Forelimb muscle (tissue), 1 donor: Measurements from ENCODE around the gene IPO8. TPM values are rescaled to one million over a fixed set of nuclear protein-coding genes. Genes with fewer than 3 reads are reported as not detected.

Experiments used
- DNase-seq: peaks from one replicate; pipeline ENCODE4 v3.0.0-alpha.2; 2013; ENCODE audit warnings: low read depth
- polyA plus RNA-seq: library from polyadenylated mRNA; unstranded; fragments of 120-200 nt; gene quantifications from one replicate; pipeline ENCODE4 v1.2.1, GENCODE V29; 2013; ENCODE audit not compliant: insufficient read length

IPO8 gene
- 32.0 TPM for polyA plus RNA-seq

DNA sequence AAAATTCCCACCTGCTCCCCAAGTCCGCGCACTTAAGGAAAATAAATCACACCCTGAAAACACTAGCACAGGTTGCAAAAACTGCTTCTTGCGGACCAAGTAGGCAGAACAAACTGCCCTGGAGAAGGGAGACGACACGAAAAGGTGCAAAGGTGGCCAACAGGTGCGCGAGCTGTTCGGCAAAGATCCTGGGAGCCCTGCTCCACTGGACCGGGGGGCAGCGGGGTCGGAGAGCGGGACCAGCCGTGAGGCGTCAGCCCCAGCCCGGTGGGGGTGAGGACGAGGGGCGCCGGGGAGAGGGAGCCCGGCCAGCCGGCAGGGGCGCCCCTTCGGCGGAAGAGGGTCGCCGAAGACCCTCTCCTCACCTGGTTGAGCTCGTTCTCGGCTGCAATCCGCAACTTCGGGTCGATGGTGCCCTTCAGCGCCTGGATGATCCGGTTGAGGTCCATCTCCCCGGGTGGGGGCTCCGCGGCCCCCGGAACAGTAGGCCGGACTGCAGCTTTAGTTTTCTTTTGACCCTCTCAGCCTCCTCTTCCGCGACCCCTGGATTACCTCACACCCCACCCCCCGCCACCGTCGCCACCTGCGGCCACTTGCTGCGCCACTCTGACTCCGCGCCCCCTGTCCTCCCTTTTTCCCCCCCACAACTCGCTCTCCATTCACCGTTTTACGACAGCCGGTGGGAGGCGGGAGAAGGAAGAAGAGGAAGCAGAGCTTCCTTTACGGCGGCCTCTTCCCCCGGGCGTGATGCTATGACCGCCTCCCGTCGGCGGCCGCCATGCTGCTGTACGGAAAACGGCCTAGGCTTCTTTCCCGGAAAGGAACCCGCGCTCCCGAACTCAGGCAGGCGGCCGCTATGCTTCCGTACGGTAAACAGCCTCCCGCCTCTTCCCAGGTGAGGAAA is at the start of gene IPO8:
IPO8 (minus strand) TSS at position 671 of the 904 bp plus-strand sequence; CDS start at position 449, 222 bp downstream.
- DNase-seq, result peak; percentile 84

DNA sequence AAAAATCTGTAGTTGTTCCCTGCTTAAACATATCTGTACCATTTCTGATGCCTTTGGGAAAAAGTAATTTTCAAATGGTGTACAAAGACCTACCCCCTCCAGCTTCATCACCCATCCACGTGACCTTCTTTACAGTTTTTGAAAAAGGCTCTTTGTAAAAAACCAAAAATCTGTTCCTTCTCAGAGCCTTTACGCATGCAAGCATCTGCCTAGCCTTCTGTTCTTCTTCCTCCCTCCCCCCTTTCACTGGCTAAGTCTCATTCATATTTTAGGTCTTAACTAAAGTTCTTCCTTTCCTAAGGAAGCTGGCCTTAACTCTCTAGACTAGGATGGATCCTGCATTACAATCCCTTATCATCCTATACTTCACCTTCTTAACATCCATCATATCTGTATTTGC is 48.7 kb upstream of the IPO8 start:
- no peak for DNase-seq

DNA sequence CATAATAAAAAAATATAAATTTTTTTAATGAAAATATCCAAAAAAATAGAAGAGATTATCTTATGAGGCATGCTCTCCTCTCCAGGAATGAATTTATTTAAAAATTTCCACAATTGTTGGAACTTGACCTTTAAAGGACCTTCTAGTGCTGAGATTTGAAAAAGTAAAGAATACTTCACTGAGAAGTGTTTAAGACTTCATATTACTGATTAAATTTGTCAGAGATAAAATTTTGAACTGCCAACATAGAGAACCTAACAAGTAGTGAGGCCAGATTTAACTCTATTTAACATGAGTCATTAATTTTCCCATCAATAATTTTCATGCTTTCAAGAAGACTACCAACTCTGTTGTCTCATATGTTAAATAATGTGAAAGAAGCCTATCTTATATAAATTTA is 44.6 kb upstream of the IPO8 start:
- no peak for DNase-seq

DNA sequence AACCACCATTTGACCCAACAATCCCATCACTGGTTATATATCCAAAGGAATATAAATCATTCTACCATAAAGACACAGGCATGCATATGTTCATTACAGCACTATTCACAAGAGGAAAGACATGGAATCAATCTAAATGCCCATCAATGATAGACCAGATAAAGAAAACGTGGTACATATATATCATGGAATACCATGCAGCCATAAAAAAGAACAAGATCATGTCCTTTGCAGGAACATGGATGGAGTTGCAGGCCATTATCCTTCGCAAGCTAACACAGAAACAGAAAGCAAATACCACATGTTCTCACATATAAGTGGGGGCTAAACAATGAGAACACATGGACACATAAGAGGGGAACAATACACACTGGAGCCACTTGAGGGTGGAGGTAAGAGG is 43.4 kb upstream of the IPO8 start:
- DNase-seq, result no peak

DNA sequence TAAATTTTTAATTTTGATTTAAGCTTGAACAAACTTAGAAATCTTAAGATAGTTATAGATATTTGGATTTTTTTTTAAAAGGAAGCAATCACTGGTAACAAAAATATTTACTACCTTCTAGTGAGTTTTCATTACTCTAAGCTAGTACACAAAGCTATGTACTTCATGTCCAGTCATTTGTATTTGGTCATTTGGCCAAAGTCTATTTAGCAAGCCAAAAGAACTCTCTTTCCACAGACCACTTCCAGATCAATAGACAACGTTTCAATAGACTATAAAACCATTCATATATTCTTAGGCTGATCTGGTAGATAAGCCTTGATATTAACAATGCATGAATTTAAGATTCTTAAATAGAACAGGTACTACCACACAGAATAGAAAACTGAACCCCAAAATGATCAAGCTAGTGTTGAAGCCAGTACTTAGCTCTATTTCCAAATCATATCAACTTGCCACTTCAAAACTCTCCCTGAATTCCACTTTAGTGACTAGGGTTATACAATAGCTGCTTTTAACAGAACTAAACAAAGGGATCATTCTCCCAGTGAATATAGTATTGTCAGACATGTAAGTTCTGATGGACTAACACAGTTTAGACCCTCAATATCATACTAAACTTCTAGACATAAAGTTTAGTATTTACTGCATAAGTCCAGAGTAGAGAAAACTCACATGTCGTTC is 37.4 kb upstream of the IPO8 start:
- no peak for DNase-seq

DNA sequence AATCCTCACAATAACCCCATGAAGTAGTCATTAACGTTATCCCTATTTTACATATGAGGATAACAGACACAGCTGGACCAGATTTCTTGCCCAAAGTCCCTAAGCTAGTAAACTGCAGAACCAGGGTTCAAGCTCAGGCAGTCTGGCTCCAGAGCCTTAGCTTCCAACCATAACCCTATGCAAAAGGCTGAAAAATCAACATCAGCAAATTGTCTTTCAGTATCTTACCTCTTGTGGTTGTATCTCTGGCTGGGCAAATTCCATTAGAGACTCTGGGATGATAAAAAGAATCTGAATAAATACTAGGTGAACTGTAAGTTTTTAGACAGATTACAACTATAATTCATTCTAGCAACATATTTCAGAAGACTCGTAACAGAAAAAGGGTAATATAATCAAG is 34.3 kb upstream of the IPO8 start:
- DNase-seq, result no peak

DNA sequence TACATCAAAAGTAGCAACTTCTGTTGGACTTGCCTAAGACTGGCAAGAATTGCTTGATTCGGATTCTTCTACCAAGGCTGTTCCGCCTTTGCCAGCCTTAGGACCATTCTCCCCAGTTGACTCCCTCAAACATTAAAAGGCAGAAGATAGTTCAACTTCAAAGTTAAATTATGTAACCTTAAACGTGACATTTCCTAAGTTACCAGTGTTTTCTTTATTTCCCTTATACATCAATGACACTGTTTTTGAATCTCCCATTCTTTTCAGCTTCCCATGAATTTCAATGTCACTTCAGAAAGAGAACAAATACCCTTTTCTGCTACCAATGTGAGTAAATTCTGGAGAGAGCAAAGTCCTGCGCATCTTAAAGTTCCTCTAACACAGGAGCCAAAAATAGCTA is 33.9 kb upstream of the IPO8 start:
- no peak for DNase-seq

GRCh38 chr12:30726647-30727046 is 31.0 kb upstream of the IPO8 start:
- DNase-seq, result no peak

- DNase-seq, result no peak
These were observed 30.1 kb upstream of the IPO8 start for GRCh38 chr12:30725739-30726138.

- DNase-seq, result no peak
These were observed 23.4 kb upstream of the IPO8 start for GRCh38 chr12:30719060-30719459.

DNA sequence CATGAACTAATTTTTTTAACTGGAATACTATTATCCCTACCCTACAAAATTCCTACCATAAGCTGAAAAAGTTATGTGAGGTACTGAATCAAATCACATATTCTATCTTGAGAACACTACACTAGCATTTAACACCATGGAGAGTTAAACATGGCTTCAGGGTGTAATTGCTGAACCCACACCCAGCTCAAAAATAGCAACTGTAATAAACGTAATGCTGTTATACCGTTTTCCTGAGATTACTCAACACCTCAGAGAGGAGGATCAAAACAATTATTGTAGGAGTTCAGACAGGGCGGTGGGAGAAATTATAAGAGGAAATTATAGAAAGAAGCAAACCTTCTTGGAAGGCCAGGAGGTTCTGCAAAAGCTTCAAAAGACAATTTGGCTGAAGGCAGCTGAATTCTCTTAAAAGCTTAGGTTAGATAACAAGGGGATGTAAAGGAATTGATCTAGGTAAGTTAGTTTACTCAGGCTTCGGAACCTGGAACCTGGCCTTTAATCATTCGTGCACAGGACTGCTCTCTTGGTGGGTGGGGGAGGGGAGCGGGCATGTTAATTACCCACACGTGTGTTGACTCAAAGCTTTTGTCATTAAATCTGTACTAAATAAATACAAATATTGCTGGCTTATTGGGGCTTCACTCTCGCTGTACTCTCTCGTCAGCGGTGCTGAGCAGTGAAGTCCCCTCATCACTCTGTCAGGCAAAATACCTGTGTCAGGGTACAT is 12.1 kb upstream of the IPO8 start:
- no peak for DNase-seq

DNA sequence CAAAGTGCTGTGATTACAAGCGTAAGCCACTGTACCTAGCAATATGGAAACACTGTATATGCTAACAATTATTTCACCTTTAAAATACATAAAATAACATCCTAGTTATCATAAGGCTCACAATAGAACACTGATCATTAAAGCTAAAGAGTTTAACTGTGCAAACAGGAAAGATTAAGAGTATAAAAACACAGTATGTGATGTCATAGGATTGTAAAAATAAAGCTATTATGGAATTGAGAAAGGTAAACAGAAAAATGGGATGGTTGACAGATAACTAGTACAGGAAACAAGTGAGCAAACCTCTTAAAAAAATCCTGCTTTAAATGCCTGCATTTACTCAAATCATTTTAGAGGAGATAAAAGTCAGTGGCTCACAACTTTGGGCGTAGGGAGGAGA is 10.8 kb upstream of the IPO8 start:
- no peak for DNase-seq

- no peak for DNase-seq
These were observed 5.4 kb upstream of the IPO8 start for GRCh38 chr12:30701056-30701455.

GRCh38 chr12:30700216-30700900 is 4.7 kb upstream of the IPO8 start:
- no peak for DNase-seq

DNA sequence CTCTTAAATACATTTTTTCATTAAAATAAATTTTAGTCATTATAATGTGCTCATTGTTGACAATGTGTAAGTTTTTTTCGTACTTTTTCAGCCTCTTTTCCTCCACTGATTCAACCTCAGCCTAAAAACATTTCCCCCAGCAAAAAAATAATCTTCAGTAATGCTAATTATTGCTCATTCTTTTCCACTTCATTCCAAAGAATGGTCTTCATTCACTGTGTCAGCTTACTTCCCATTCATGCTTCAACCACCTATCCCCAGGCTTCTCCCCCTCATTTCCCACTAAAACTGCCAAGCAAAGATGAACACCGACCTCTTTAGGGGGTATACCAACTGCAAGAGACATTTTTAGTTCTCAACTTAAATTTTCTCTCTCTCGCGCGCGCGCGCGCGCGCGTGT is 2.7 kb upstream of the IPO8 start:
- no peak for DNase-seq

DNA sequence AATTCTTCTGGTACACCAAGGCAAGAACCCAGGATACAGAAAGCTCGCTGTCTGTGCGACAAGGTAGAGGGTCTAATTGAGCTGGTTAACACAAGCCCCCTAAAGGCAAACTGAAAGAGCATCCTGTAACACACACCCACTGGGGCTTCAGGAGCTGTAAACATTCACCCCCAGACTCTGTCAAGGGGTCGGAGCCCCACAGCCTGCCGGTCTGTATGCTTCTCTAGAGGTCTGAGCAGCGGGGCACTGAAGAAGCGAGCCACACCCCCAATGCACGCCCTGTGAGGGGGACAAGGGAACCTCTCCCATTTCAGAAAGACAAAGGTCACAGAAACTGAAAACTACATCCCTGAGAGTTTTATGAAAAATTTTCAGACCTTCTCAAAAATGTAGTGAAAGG is 1.3 kb upstream of the IPO8 start:
- no peak for DNase-seq

DNA sequence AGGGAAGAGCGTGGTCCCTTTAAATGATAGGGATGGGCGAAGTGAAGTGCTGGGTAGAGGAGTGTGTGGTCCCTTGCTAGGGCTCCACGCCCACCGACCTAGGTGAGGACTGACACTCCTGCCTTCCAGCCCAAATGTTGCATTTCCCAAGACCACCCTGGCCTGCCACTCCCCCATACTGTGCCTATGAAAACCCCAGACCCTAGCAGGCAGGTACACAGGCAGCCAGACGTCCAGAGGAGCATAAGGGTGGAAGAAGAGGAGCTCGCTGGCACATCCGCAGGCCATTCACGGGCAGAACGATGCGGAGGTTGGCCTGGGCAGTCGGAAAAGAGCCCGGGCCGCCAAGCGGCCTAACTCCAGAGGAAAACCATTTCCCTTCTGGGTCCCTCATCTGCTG is 817 bp upstream of the IPO8 start:
- no peak for DNase-seq

- no peak for DNase-seq
These were observed 387 bp upstream of the IPO8 start for GRCh38 chr12:30696103-30696408.

- DNase-seq, result no peak
These were observed 1.1 kb downstream of the IPO8 start for GRCh38 chr12:30694412-30695198.

- DNase-seq, result no peak
These were observed 3.2 kb downstream of the IPO8 start for GRCh38 chr12:30692470-30692869.
